Subcutaneous abdominal adipose tissue (tissue), 5 donors: Measurements from ENCODE around the gene MSRB1.
"Not testable (repeated sequence)": the region's sequence is repeated elsewhere in the genome, so short reads cannot be mapped to it uniquely, and the experiment has no call there.

Source experiments
- H3K27ac ChIP-seq: one replicate; pipeline ENCODE4 v1.7.0; 2013; ENCODE audit warnings: low read depth, mild to moderate bottlenecking, inconsistent platforms, low read length, moderate library complexity
- H3K27me3 ChIP-seq, 5 donors: one replicate each; pipeline ENCODE4 v1.7.0; 2013; ENCODE audit warnings: low read length in 5 of 5, inconsistent platforms in 1 of 5; ENCODE audit not compliant: control insufficient read depth in 5 of 5, insufficient read depth in 4 of 5
- H3K36me3 ChIP-seq, 5 donors: one replicate each; pipeline ENCODE4 v1.7.0; 2013; ENCODE audit warnings: low read length in 5 of 5; ENCODE audit not compliant: control insufficient read depth in 5 of 5, insufficient read depth in 5 of 5
- H3K4me1 ChIP-seq, 5 donors: one replicate each; pipeline ENCODE4 v1.7.0; 2013; ENCODE audit warnings: low read length in 5 of 5, mild to moderate bottlenecking in 3 of 5, moderate library complexity in 1 of 5; ENCODE audit not compliant: control insufficient read depth in 5 of 5, insufficient read depth in 5 of 5
- H3K4me3 ChIP-seq, 5 donors: one replicate each; pipeline ENCODE4 v1.7.0; 2013; ENCODE audit warnings: low read length in 5 of 5, low read depth in 1 of 5
- H3K9ac ChIP-seq, 5 donors: one replicate each; pipeline ENCODE4 v1.7.0; 2013; ENCODE audit warnings: low read length in 5 of 5, mild to moderate bottlenecking in 4 of 5, moderate library complexity in 3 of 5
- H3K9me3 ChIP-seq, 5 donors: one replicate each; pipeline ENCODE4 v1.7.0; 2013; ENCODE audit warnings: low read length in 5 of 5; ENCODE audit not compliant: control insufficient read depth in 5 of 5
- donor health status: healthy.
- donor health status: healthy.
- donor health status: healthy.
- donor health status: healthy.
- donor health status: healthy.

MSRB1 gene

DNA sequence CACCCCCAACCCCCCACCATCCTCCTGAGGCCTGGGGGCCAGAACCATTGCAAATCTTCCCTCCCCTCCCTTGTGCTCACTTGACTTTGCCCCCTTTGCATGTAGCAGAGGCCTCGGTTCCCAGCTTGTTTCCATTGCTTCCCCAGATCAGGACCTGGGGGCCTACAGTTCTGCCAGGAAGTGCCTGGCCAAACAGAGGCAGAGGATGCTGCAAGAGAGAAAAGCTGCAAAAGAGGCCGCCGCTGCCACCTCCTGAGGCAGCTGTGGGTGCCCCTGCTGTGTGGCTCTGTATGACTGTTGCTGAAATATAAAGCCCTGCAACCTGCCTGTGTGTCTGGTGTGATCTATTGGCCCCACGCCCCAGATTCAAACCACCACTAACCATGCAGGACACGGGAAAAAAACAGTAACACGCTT lies 18.7 kb upstream of the MSRB1 start:
- H3K9me3 ChIP-seq = no peaks in the 10 kb centered on the region
- H3K9ac ChIP-seq = no peak overlapping the region
- H3K4me1 ChIP-seq = peaks cover 3 to 47% (median 42%) of the 10 kb centered on the region in 5 donors
- H3K4me3 ChIP-seq = no peak overlapping the region
- H3K27me3 ChIP-seq = no peaks in the 10 kb centered on the region
- H3K27ac ChIP-seq = no peak overlapping the region
- H3K36me3 ChIP-seq = peaks cover 0 to 27% (median 24%) of the 10 kb centered on the region in 5 donors

DNA sequence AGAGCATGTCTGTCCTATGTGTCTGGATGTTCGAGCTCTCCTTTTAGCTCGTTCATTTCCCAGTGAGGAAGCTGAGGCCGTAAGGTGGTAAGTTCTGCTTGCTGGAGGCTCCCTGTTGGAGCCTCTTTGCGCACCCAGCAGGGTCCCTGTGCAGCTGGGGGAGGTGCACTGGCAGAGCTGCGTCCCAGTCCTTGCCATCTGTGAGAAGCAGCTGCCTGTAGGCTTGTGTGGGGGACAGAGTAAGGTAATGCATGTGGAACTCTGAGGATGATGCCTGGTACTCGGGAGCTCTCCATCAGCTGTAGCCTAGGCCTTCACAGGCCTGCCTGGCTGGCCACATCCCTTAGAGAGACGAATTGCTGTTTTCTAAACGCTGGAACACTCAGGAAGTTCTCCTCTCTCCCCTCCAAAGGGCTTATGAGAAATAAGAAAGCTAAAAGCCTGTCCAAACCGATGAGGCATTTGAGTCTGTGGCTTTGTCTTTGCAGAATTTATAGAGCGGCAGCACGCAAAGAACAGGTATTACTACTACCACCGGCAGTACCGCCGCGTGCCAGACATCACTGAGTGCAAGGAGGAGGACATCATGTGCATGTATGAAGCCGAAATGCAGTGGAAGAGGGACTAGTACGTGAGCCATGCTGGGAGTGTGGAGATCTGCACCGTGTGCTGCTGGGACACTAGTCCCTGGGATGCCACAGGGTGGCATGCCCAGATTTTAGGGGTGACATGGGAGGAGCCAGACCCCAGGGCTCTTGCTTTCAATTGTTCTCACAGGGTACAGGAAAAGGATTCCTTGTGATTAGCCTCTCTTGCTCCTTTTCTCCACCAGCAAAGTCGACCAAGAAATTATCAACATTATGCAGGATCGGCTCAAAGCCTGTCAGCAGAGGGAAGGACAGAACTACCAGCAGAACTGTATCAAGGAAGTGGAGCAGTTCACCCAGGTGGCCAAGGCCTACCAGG lies 17.9 kb upstream of the MSRB1 start:
- peak overlapping the region; percentile 32 to 91 (median 75) for H3K4me3 ChIP-seq
- peaks cover 0 to 27% (median 24%) of the 10 kb centered on the region in 5 donors for H3K36me3 ChIP-seq
- H3K27me3 ChIP-seq = no peaks in the 10 kb centered on the region
- H3K9ac ChIP-seq = peak overlapping the region in 2 of 5 donors; percentile 94 to 96
- H3K4me1 ChIP-seq = peaks cover 3 to 45% (median 41%) of the 10 kb centered on the region in 5 donors
- H3K9me3 ChIP-seq = no peaks in the 10 kb centered on the region
- H3K27ac ChIP-seq = no peak overlapping the region

DNA sequence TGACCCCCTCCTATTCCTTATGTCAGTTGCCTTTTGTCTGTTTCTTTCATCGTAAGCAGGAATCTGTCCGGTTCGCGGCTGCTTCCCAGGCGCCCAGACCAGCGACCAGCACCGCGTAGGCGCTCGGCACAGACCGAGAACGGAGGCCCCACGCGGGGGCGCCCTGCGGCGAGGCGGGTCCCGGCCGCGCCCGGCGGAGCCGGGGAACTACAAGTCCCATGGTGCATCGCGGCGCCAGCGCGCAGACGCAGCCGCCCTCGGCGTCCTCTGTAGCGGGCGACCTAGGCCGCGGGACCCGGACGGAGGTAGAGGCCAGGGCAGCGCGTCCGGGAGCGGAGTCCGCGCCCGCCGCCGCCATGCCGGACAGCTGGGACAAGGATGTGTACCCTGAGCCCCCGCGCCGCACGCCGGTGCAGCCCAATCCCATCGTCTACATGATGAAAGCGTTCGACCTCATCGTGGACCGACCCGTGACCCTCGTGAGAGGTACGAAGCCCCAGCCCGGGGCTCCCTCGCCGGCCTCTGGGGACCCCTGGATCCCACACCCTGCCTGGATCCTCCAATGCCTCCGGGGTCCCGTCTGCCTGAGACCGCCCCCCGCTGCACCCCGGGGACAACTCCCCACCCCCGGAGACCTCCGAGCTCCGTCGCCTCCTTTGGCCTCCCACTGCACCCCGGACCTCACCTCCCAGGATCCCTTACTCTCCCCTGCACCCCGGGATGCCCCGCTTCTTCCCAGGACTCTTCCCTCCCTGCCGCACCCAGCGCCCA lies 16.5 kb upstream of the MSRB1 start, which contains the start of gene NDUFB10:
TSS of gene NDUFB10 (plus strand) at position 270 of the 771 bp plus-strand sequence. CDS start at position 357, 87 bp downstream.
- H3K4me3 ChIP-seq = peak within 1 kb of the TSS; percentile 61 to 91 (median 78)
- H3K4me1 ChIP-seq = peaks cover 3 to 35% (median 33%) of the 10 kb centered on the region in 5 donors
- no peaks in the 10 kb centered on the region for H3K9me3 ChIP-seq
- H3K27me3 ChIP-seq = no peaks in the 10 kb centered on the region
- peaks cover 0 to 27% (median 24%) of the 10 kb centered on the region in 5 donors for H3K36me3 ChIP-seq
- H3K27ac ChIP-seq = peak within 1 kb of the TSS; percentile 65
- H3K9ac ChIP-seq = peak within 1 kb of the TSS; percentile 63 to 96 (median 94)

DNA sequence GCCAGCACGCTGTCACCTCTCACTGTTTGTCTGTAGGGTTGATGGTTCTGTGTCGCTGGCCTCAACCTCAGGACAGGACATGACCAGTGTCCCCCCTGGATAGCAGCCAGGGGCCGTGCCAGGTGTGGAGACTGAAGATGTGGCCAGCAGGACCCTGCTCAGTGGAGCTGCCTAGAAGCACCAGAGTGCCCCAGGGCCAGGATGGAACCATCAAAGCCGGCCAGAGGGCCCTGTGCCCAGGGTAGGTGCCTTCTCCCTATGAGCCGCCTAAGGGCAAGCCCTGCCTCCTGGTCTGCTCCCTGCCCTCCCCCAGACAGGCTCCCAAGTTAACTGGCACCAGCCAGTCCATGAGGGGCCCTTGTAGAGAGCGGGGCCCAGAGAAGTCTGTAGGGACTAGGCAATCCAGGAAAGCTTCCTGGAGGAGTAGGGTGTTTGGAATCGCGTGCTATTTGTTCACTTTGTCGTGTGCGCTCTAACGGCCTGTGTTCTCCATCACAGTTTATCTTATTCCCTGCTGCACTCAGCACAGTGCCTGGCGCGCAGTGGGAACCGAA lies 15.8 kb upstream of the MSRB1 start:
- H3K27ac ChIP-seq = peak overlapping the region; percentile 65
- peak overlapping the region; percentile 33 to 91 (median 75) for H3K4me3 ChIP-seq
- H3K4me1 ChIP-seq = peaks cover 3 to 31% (median 28%) of the 10 kb centered on the region in 5 donors
- H3K9ac ChIP-seq = peak overlapping the region in 4 of 5 donors; percentile 5 to 82 (median 68)
- peaks cover 0 to 4% (median 0%) of the 10 kb centered on the region in 5 donors for H3K27me3 ChIP-seq
- no peaks in the 10 kb centered on the region for H3K9me3 ChIP-seq
- H3K36me3 ChIP-seq = peaks cover 0 to 27% (median 23%) of the 10 kb centered on the region in 5 donors

DNA sequence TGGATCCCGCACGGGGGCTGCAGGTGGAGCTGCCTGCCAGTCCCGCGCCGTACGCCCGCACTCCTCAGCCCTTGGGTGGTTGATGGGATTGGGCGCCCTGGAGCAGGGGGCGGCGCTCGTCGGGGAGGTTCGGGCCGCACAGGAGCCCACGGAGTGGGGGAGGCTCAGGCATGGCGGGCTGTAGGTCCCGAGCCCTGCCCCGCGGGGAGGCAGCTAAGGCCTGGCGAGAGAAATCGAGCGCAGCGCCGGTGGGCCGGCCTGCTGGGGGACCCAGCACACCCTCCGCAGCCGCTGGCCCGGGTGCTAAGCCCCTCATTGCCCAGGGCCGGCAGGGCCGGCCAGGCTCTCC lies 15.1 kb upstream of the MSRB1 start:
- H3K27ac ChIP-seq, H3K9ac ChIP-seq, H3K4me3 ChIP-seq, H3K27me3 ChIP-seq, H3K9me3 ChIP-seq: not testable (repeated sequence)
- Histone ChIP-seq H3K36me3 (peaks cover 0 to 24% (median 20%) of the 10 kb centered on the region in 5 donors), H3K4me1 (peaks cover 3 to 26% (median 24%) of the 10 kb centered on the region in 5 donors)

DNA sequence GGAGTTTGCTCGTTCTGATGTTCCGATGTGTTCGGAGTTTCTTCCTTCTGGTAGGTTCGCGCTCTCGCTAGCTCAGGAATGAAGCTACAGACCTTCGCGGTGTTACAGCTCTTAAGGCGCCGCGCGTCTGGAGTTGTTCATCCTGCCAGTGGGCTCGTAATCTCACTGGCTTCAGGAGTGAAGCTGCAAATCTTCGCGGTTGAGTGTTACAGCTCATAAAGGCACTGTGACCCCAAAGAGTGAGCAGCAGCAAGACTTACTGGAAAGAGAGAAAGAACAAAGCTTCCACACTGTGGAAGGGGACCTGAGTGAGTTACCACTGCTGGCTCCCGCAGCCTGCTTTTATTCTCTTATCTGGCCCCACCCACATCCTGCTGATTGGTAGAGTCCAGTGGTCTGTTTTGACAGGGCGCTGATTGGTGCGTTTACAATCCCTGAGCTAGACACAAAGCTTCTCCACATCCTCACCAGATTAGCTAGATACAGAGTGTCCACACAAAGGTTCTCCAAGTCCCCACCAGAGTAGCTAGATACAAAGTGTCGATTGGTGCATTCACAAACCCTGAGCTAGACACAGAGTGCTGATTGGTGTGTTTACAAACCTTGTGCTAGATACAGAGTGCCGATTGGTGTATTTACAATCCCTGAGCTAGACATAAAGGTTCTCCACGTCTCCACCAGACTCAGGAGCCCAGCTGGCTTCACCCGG lies 14.6 kb upstream of the MSRB1 start:
- not testable (repeated sequence) for H3K9ac ChIP-seq, H3K27me3 ChIP-seq, H3K27ac ChIP-seq, H3K4me3 ChIP-seq, H3K9me3 ChIP-seq
- Histone ChIP-seq H3K36me3 (peaks cover 0 to 19% (median 16%) of the 10 kb centered on the region in 5 donors), H3K4me1 (peaks cover 3 to 24% (median 23%) of the 10 kb centered on the region in 5 donors)

DNA sequence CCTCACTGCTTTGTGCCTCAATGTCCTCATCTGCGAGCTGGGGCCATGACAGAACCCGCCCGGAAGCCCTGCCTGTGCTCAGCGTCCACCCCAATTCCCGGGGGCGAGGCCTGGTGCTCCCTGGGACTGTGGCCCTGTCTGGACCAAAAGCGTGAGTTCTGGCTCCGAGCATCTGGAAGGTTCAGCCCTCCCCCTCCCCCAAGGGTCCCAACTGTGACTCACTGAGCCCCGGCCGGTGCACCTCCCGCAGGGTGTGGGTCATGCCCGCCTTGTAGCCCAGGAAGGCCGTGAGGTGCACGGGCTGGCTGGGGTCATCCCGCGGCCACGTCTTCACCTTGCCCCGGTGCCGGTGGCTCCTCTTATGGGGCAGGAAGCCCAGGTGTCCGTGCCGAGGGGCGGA lies 10.7 kb upstream of the MSRB1 start:
- Histone ChIP-seq H3K27me3 (peaks cover 0 to 4% (median 0%) of the 10 kb centered on the region in 5 donors), H3K27ac (no peak overlapping the region), H3K36me3 (no peaks in the 10 kb centered on the region), H3K4me3 (no peak overlapping the region), H3K4me1 (peaks cover 0 to 2% (median 1%) of the 10 kb centered on the region in 5 donors), H3K9me3 (no peaks in the 10 kb centered on the region), H3K9ac (no peak overlapping the region)

DNA sequence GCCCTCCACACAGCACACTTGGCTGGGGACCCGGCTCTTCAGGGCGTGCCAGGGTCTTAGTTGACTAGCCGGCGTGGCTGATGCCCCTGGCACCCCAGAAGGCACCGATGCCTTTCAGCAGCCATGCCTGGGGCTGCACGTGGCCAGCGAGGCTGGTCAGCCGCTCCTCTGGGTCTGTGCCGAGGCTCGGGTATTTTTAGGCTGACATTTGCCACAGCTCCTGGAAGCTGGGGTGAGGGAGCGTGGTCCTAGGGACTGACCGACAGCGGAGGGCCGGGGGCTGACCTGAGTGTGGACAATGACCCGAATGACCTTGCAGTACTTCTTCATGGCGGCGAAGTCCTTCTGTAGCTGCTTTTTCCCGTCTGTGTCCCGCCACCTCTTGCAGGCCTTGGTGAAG lies 7.6 kb upstream of the MSRB1 start:
- Histone ChIP-seq H3K9ac (no peak overlapping the region), H3K4me1 (no peaks in the 10 kb centered on the region), H3K27me3 (peaks cover 0 to 4% (median 0%) of the 10 kb centered on the region in 5 donors), H3K27ac (no peak overlapping the region), H3K4me3 (no peak overlapping the region), H3K9me3 (no peaks in the 10 kb centered on the region), H3K36me3 (no peaks in the 10 kb centered on the region)

DNA sequence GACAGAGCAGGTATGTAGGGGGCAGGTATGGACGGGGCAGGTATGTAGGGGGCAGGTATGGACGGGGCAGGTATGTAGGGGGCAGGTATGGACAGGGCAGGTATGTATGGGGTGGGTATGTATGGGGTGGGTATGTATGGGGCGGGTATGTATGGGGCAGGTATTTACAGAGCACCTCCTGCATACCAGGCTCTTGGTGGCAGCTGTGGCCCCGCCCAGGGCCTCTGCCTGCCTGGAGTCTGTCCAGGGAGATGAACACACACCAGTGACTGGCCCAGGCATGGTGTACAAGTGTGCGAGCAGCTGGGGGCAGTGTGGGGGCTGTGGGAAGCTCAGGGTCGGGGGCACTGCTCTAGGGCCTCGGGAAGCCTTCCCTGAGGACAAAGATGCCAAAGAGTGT lies 7.0 kb upstream of the MSRB1 start:
- Histone ChIP-seq H3K36me3 (no peaks in the 10 kb centered on the region), H3K9ac (no peak overlapping the region), H3K27me3 (peaks cover 0 to 4% (median 0%) of the 10 kb centered on the region in 5 donors), H3K4me3 (no peak overlapping the region), H3K9me3 (no peaks in the 10 kb centered on the region), H3K4me1 (no peaks in the 10 kb centered on the region), H3K27ac (no peak overlapping the region)
